HG03025 (cell line): ENCODE measurements around the gene NAXE.
"Not testable (repeated sequence)": the region's sequence is repeated elsewhere in the genome, so short reads cannot be mapped to it uniquely, and the experiment has no call there.

Experiments used
- ATAC-seq: cut with Tn5 transposase; IDR thresholded peaks from one replicate; pipeline ENCODE4 v1.9.1; 2021; ENCODE audit warnings: mild to moderate bottlenecking, moderate library complexity; ENCODE audit not compliant: unreplicated experiment, low FRiP score

Gene NAXE

DNA sequence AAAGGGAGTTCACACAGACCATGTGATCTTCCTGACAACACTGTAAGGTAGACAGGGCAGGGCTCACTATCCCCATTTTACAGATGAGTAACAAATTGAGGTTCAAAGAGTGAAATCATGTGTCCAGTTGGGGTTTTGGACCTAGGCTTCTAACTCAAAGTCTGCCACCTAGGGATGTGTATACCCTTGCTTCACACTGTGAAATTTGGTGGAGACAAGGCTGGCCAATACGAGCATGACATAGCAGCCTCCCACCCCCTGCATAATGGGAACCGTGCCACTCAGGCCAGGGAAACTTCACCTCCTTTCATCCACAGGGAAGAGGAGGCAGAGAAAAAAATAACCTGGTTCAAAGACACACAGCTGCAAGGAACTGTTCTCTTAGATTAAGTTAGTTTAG lies 26.1 kb upstream of the NAXE start:
- ATAC-seq: no peak

DNA sequence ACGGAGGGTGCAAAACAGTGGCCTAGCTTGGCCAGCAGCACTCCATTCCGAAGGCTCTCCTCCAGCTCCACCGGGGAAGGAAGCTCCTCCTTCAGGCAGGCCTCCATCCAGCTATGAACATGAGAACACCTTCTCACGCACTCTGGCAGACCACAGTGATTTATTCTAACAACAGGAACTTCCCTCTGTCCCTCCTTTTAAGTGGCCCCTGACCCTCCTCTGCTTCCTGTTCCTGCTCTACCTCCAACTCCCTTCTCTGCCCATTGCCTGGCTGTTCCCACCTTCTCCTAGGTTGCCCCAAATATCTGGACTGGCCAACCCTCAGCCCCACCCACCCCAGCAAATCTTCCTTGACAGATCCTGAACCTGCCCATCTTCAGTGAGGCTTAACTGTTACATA lies 25.1 kb upstream of the NAXE start:
- no peak for ATAC-seq

DNA sequence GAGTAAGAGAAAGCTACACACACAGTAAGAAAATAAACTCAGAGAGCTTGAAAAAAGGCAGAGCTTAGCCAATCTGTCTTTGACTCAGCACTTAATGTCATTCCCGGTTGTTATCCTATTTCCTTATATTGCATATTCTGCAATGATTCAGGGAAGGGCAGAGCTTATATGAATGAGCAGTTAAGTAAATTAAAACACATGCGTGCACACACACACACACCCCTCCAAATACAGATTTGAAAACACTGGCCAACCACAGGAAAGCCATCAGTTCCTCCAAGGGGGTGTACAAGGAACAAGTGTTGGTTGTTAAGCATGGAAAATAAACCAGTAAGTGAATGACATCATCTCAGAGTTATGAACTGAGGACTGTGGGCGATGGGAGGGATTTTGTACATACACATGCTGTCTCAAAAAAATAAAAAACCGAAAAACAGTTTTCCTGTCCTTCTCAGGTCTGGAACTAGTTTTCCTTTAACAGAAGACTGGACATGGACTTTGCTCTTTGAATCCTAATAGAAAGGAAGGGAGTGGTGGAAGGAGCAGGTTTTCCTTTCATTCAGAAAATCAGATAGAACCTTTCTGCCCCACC lies 20.2 kb upstream of the NAXE start:
- no peak for ATAC-seq

DNA sequence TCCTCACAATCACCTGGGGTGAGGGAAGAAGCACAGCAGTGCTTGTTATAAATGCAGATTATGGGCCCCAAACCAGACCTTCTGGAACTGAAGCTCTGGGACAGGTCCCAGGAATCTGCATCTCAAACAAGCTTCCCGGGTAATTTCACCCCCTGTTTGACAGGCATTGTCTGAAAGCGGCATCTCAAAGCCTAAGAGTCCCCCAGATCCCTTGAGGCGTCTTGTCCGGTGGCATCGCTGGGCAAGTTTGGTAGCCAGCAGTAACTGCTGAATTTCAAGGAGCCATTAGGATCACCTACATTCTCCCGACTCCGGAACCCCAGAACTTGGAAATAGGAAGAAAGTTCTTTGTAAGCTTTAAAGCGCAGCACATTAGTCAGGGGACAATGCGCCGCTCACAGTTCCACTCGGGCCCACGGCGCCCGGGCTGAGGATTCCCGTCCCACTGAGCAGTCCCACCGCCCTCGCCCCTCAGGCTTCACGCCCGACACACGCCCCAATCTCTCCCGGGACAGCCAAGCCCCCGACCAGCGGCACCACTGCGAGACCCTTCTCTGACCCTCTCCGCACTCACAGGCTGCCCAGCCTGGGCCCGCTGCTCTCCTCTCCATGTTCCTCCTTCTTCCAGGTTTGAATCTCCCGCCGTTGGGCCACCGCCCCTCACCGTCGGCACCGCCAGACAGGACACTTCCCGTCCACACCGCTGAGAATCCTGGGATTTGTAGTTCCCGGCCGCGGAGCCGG lies 19.5 kb upstream of the NAXE start, which contains the start of gene IQGAP3:
Gene IQGAP3 (minus strand): TSS at position 647 of the 744 bp plus-strand sequence. CDS start 36 bp downstream, at position 611.
- ATAC-seq: no peak

DNA sequence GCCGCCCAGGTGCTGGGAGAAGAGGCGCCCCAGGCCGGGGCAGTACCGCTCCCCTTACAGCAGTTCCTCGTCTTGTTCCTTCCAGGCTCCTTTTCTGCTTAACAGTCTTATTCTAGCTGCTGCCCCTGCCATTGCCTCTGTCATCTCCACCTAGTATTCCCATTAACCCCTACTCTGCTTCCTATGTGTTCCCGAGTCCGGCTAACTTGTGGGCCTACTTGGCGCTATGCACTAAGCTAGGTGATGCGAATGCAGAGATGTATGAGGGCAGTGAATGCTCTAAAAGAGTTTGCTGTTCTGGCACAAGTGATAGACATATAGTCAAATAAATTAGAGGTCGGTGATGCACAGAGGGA lies 18.9 kb upstream of the NAXE start:
- no peak for ATAC-seq

DNA sequence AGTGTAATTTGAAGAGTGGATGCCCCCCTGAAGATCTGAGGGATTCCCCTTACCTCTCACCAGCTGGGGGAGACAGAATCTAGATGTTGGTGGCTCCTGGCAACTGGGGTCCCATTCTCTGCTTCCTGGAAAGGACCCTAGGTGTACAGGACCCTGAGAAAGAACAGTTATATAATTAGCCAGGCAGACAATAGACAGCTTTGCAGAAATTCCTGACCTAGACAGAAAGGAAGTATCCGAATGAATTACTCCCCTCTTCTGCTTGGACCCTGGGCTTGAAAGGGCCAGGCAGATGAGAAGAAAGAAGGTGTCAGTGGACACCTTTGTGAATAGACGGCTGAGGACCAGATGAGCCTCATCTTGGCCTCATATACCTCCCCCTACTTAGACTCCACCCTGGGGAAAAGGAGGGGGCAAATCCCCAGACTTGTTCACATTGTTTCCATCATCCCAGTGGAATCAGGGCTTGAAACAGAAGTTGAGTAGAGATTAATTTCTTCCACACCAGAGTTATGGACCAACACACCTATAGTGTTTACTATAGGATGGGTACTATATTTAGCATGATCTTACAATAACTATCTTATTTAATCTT lies 17.4 kb upstream of the NAXE start:
- no peak for ATAC-seq

DNA sequence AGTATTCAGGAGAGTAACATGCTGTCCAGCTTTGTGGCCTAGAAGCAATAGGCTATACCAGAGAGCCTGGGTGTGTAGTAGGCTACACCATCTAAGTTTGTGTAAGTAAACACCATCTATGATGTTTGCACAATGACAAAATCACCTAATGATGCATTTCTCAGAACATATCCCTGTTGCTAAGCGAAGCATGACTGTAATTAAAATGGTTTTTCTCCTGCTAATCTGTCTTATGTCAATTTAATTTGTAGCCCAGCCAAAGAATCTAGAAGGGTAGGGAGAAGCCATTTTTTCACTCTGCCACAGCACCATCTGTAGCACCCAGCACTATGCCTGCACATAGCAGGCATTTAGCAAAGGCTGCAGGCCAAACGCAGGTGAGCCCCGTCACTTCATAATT lies 14.0 kb upstream of the NAXE start:
- no peak for ATAC-seq

DNA sequence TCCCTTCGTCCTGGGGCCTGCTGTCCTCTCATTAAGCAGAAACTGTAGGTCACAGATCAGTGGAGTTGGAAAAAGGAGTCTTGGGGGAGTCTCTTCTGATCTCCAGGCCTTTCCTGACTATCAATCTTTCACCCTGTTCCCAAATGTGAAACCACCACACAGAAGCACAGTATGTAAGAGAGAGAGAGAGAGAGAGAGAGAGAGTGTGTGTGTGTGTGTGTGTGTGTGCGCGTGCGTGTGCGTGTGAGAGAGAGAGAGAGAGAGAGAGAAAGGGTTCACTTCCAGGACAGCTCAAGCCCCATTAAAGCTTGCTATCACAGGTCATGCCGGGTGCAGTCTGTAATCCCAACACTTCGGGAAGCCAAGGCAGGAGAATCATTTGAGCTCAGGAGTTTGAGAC lies 13.5 kb upstream of the NAXE start:
- ATAC-seq: no peak

DNA sequence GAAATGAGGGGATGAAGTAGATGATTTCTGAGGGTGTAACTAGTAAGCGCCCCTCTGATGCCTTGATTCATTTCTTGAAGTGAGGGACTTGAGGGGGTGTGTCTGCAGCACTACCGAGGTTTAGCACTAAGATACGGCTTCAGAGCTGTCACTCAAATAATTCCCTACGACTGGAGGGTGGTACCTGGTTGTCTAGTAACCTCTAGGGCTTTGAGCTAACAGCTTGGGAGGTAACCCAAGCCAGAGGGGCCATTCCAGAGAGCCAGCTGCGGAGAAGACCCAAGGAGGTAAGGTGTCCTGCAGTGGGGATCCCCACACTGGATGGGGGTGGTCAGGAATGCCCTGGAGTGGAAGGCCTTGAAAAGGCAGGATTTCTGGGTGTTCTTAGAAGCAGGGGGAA lies 12.1 kb upstream of the NAXE start, which contains the start of gene TTC24:
Gene TTC24 (plus strand): TSS at position 252 of the 400 bp plus-strand sequence. CDS start 1,642 bp downstream, outside the sequence.
- ATAC-seq: no peak

DNA sequence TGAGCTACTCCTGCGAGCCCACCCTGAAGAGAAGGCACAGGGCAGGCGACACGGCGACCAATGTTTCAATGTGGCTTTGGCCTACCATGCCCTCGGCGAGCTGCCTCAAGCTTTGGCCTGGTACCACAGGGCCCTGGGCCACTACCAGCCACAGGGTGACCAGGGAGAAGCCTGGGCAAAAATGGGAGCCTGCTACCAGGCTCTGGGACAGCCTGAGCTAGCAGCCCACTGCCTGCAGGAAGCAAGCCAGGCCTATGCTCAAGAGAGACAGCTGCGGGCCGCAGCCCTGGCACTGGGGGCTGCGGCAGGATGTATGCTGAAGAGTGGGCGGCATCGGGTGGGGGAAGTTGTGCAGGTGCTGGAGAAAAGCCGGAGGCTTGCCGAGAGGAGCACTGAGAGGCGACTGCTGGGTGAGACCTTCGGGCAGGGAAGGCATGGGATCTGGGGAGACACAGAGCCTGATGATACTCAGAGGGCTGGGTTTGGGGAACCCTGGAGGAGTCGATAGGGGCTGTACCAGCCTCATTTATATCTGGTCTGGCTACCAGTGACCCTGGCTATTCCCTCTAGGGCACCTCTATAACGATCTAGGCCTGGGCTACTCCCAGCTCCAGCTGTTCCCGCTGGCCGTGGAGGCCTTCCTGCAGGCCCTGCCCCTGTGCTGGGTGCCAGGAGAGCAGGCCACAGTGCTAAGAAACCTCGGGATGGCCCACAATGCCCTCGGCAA lies 9.8 kb upstream of the NAXE start:
- no peak for ATAC-seq

DNA sequence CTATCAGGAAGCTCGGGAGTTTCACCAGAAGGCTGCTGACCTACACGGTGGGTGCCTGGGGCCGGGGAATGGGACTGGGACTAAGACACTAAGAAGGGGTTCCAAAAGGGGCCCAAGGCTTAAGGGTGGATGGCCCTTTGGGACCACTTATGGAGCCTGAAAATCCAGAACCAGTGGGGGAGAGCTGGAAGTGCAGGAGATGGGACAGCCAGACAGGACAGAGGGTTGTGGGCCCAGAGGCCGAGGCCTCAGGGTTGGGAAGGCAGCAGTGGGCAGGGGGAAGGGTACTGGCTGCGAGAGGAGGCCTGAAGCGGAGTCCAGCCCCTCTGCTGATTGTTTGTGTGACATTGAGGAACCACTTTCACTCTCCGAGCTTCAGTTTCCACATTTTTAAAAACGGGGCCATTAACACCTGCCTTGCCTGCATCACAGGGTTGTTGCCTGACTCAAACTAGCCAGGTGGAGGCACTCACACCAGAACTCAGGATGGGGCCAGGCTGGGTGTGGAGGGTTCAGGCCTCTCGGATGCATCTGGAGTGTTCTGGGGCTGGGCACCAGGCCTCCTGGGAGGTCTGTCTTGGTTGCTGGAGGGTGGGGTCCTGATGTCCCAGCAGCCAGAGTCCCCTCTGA lies 9.1 kb upstream of the NAXE start:
- ATAC-seq: no peak

DNA sequence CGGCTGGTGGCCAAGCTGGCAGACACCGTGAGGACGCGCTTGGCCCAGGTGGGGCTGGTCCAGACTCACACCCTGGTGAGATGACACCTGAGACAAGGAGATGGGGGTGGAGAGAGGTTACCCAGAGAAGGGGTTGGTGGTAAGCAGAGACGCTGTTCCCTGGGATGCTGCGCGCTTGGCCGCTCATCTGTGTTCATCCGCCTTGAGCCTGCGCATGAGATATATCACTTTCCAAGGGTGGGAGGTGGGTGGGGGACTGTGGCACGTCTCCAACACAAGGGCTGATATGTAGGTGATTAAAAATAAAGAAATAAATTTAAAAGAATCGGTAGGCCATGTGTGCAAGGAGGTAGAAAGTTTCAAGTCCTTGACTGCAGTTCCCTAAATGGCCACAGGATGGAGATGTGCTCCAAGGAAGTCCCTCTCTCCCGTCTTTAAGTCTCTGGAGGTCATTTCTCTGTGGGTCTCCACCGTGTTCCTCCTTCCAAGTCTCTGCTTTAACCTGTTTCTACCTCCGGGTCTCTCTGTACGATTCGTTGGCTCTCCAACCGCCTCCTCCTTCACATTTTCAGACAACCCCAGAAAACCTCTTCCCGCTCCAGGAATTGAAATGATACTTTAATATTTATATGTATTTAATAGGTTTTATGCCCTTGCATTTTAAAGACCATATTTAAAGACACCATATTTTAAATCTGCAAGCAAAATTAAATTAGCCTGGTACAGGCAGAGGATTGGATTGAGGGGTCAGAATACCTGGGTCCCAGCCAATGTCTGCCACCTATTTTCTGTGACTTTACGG lies 7.6 kb upstream of the NAXE start:
- ATAC-seq: no peak

DNA sequence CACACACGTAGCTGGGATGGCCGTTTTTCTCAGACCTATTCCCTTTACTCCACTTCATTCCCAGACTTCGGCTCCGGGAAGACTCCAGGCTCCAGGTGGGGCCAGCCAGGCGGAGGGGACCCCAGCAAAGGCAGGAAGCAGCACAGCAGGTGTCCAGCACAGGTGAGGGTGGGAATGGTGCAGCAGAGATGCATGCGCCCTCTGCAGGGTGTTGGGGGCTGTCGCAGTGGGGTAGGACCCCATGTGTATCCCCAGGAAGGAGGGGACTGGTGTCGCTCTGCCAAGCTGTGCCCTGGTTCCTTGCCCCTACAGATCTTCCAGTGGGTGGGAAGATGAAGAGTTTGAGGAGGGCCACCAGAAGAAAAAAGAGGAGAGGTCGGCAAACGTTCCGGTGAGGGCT lies 6.8 kb upstream of the NAXE start:
- ATAC-seq: no peak

DNA sequence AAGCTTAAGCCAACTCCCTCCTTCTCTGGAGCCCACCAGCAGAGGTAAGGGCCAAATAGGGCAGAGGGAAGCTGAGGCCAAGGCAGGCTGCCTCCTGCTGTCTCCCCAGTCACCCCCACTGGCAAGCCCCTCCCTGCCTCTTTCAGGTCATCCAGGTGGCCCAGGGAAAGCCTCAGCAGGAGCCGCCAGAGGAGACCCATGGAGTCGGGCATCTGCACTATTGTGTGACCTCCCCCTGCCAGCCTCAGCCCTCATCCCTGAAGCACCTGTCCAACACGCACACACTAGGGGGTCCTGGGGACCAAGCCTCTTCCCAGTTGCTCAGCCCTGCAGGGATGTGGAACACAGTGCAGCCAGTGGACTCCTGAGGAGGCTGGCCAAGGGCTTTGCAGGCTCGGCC lies 5.3 kb upstream of the NAXE start:
- ATAC-seq: no peak

DNA sequence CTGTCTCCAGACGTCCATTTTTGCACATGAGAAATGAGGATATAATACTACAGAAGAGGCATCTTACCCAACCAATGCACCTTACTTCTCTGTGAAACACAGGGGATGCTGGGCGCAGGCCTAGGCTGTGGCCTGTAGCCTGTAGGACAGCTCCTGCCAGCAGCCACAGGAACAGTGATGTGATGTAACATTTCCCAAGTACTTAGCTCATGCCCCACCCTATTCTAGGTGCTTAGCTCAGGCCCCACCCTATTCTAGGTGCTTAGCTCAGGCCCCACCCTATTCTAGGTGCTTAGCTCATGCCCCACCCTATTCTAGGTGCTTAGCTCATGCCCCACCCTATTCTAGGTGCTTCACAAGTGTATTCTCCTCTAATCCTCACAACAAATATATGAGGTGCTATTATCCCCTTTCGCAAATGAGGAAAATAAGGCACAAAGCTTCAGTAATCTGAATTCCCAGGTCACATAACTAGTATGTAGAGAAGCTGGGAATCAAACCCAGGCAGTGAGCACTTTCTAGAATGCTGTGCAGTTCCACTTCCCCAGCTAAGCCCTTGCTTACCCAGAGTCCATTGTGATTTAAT lies 4.6 kb upstream of the NAXE start:
- ATAC-seq: no peak

DNA sequence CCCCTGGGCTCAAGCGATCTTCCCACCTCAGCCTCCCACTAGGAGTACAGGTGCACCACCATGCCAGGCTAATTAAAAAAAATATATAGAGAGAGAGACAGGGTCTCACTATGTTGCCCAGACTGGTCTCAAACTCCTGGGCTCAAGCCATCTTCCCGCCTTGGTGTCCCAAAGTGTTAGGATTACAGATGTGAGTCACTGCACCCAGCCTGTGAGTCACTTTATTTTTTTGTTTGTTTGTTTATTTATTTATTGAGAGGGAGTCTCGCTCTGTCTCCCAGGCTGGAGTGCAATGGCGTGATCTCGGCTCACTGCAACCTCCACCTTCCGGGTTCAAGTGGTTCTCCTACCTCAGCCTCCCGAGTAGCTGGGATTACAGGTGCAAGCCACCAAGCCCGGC lies 3.6 kb upstream of the NAXE start:
- not testable (repeated sequence) for ATAC-seq

DNA sequence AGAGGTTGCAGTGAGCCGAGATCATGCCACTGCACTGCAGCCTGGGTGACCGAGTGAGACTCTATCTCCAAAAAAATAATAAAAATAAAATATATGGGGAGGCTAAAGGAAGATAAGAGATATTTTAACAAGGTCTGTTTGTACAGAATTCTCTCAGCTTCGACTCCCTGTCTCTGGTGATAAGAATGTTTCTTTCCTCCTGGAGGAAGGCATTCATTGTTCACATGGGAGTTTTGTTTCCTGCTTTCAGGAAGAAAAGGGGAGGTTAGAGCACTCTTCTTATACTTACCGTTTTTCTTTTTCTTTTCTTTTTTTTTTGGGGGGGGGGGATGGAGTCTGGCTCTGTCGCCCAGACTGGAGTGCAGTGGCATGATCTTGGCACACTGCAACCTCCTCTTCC lies 2.0 kb upstream of the NAXE start:
- ATAC-seq: no peak

DNA sequence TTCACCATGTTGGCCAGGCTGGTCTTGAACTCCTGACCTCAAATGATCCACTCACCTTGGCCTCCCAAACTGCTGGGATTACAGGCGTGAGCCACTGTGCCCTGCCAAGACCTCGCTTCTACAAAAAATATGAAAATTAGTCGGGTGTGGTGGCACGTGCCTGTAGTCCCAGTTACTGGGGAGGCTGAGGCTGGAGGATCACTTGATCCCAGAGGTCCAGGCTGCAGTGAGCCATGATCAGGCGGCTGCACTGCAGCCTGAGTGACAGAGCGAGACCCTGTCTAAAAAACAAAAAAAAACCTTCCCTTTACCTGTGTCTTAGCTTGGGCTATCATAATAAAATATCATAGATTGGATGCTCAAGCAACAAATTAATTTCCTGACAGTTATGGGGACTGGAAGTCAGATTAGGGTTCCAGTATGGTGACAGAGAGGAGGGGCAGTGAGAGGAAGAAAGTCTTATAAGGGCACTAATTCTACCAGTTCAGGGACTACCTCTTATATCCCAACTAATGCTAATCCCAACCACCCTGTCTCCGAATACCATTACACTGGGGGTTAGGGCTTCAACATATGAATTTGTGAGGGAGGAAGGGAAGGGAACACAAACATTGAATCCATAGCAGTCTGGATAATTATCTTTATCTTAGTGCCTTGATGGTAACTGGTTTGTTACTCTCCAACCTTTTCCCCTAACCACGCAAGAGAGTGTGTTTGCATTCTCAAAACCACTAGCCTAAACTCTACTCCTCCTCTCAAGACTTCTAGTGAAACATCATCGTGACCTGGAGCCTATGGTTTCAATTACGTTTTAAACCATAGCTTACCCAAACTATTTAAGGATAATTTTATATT lies 1.0 kb upstream of the NAXE start:
- no peak for ATAC-seq

DNA sequence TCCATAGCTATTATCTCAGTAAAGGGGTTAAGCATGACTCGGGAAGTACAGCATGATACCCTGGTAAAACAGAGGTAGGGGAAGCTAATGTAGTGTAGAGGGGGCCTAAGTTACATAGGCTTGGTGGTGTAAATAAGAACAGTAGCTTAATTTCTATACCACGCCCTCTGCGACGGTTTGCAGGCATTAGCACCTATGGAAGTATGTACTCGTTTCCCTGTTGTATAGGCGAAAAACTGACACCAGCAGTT lies 470 bp upstream of the NAXE start:
- ATAC-seq: no peak
